GM18520 (cell line): ENCODE results near the gene TECR.
"Not testable (repeated sequence)": the region's sequence is repeated elsewhere in the genome, so short reads cannot be mapped to it uniquely, and the experiment has no call there.

Experiments used
- ATAC-seq: cut with Tn5 transposase; IDR thresholded peaks from one replicate; pipeline ENCODE4 v1.9.1; 2021; ENCODE audit not compliant: unreplicated experiment

Gene TECR, protein sequence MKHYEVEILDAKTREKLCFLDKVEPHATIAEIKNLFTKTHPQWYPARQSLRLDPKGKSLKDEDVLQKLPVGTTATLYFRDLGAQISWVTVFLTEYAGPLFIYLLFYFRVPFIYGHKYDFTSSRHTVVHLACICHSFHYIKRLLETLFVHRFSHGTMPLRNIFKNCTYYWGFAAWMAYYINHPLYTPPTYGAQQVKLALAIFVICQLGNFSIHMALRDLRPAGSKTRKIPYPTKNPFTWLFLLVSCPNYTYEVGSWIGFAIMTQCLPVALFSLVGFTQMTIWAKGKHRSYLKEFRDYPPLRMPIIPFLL

DNA sequence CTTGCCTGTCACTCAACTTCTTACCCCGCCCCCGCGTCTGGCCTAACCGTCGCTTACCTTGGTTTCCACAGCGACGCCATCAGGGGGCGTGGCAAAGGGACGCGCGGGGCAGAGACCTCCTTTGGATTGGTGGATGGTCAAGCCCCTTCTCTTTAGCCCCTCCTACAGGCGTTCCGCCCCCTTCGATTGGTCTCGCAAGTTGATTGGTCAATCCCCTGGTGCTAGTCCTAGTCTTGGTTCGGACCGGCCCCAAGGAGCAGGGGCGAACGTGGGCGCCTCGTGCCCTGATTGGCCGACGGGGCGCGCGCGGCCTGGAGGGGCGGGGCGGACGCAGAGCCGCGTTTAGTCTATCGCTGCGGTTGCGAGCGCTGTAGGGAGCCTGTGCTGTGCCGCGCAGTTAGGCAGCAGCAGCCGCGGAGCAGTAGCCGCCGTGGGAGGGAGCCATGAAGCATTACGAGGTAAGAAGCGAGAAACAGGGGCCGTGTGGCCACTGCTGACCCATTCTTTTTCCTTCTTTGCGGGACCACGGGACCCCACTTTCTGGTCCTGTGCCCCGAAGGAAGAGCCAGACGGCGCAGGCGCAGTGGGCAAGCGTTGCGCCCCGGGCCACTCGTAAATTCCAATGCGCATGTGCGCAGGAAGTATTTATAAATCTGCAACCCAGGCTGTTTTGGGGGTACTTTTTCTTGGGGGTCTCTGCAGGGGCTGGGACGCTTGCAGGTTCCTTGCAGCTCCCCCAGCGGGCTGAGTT is at the start of gene TECR:
Gene TECR, plus strand, starts transcription at position 341 of the 751 bp plus-strand sequence. Its CDS starts 103 bp downstream, at position 444.
- peak; percentile 97 for ATAC-seq

DNA sequence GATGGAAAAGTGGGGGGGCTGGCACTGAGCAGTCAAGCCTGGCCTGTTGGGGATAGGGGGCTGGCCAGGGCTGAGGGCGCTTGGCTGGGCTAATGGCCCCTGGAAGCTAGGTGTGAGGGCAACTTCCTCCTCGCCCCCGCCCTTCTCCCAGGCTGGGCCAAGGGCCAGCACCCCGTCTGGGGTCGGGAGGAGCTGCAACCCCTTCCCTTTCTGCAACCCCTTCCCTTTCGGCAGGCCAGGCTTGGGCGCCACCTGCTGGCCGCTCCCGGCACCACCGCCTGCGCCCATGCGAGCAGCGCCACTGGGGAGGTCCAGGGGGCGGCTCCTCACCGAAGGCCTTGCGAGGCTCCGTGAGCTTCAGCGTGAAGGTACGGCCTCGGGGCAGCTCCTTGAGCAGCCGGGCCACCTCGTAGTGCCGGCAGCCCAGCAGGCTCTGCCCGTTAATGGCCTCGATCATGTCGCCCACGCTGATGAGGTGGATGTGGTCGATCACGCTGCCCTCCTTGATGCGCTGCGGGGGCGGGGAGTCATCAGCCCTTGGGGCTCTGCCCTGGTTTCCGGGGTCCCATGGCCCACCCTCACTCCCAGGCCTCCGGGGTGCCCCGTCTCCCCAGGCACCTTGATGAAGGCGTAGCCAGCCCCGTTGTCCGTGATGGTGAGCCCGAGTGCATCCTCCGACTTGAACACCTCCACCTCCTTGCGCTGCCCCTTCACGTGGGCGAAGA is 49.3 kb upstream of the TECR start:
- ATAC-seq, result no peak

DNA sequence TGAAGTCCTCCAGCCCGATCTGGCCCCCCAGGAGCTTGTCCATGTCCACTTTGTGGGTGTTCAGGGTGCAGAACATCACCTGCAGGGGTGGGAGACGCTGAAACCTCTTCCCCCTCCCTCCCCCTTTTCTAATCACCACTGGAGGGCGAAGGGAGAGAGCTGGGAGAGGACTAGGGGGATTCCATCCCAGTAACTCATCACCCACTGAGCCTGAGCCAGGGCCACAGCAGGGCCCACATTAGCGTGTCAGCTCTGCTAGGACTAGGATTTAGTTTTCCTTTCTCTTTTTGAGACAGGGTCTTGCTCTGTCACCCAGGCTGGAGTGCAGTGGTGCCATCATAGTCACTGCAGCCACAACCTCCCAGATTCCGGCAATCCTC is 48.7 kb upstream of the TECR start:
- no peak for ATAC-seq

DNA sequence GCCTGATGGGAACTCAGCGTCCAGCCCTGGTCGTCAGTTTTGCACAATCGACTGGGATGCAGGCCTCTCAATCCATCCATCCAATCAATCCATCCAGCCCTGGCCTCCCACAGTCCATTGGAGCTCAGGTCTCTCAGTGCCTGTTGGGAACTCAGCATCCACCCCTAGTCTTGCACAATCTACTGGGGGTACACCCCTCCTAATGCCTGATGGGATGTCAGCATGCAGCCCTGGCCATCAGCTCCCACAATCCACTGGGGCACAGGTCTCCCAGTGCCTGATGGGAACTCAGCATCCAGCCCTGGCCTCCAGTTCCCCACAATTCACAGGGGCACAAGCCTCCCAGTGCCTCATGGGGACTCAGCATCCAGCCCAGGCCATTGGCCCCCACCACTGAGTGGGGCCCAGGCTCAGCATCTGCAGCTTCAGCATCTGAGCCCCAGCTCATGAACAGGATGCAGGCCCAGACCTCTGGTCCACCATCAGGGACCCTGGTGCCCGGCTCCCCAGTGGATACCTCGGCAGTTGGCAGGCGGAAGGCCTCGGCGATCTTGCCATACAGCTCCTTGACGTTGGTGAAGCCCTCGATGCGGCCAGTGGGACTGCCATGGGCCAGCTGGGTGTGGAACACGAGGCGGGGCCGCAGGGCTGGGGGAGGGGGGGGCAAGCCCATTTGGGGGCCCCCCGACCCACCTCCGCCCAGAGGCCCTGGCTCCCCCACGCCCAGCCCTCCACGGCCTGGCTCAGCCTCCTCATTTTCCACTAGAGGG is 47.0 kb upstream of the TECR start:
- ATAC-seq, result no peak

DNA sequence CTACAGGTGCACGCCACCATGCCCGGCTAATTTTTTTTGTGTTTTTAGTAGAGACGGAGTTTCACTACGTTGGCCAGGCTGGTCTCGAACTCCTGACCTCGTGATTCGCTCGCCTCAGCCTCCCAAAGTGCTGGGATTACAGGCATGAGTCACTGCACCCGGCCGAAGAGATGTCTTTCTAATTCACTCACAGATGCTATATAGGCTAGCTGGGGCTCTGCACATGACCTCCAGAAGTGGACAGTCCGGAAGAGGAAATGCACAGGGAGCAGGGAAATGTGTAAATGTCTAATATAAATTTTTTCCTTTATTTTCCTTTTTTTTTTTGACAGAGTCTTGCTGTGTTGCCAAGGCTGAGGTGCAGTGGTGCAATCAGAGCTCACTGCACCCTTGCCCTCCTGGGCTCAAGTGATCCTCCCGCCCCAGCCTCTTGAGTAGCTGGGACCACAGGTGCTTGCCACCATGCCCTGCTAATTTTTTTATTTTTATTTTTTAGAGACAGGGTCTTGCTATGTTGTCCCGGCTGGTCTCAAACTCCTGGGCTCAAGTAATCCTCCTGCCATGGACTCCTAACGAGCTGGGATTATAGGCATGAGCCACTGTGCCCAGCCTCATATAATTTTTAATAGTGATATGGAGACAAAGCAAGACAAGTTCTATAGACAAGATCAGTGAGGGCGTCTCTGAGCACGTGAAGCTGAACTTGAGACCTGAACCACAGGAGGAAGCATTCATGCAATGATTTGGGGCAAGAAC is 41.8 kb upstream of the TECR start:
- no peak for ATAC-seq

DNA sequence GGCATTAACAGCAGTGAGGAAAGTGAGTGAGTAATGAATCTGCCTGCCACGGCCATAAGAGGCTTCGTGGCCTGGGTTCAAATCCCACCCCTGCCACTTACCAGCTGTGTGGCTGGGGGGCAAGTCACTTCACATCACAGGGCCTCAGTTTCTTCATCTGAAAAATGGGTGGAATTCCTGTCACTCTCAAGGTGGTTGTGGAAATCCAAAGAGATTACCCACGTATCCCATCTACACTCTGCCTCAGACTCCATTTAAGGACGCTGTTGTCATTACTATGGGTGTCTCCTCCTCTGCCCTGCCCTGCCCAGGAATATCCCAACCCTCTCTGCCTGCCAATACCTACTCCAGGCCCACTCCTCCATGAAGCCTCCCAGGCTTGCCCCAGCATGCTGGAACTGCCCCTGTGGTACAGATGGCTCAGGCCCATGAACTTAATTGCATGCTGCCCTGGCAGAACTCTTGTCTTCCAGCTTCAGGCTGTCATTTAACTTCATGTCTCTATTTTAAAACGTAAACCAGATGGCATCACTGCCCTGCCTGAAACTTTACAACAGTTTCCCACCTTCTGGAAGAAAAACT is 36.5 kb upstream of the TECR start:
- ATAC-seq, result no peak

DNA sequence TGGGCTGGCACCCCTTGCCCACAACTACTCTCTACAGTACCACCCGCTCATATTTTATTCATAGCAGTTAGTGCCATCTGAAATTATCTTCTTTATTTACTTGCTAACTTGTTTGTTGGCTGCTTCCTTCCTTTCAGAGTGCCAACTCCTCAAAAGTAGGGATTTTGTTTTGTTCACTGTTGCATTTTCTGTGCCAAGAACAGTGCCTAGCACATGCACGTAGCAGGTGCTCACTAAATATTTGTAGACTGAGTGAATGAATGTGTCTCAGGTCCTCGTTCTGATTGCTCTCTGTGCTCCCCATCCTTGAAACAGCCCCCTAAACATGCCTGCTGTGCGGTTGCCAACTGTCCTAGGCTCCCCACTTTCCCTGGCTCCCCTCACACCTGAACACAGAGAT is 35.0 kb upstream of the TECR start:
- no peak for ATAC-seq

DNA sequence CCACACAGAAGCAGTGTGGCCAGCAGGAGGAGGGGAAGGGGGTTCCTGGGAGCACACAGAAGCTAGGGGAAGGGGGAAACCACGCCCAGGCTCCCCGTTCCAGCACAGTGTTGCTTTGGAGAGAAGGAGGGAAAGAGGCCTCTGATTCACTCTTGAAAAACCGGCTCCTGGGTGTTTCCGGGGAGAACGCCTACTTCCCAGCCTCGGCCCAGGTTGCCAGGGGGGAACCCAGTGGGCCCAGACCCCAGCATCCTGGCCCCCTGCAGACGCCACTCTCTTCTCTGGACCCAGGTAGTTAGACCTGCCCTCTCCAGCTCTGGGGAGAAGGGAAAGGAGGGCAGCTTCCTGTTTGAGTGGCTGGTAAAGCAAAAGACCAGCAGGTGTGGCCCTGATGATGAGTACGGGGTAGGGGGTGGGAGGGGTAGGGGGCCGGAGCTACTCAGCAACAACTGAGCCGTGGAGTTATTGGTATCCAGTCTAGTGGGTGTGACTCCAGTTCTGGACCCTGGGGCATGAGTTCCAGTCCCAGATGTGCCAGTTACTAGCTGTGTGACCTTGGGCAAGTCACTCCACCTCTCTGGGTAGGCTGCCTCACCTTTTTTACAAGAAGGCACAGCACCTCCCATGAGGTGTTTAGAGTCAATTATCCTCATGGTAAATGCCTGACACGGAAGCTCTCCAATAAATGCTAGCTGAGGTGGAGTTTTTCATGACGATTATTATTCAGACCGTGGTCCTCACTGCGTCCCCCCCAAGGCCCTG is 34.3 kb upstream of the TECR start:
- ATAC-seq, result no peak

DNA sequence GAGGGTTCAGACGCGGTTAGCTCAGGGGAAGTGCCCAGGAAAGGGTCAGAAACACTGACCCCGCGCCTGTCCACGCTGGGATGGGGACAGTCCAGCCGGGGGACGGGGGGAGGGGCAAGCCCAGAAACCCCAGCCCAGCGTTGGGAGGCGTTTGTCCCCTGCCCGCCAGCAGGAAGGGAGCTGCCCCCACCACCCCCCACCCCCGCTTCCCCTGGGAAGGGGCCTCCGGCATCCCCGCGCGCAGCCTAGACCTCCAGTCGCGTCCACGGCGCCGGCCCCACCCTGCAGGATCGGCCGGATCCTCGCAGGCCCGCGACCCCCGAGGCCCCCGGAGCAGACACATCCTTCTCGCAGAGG is 33.7 kb upstream of the TECR start:
- no peak for ATAC-seq

DNA sequence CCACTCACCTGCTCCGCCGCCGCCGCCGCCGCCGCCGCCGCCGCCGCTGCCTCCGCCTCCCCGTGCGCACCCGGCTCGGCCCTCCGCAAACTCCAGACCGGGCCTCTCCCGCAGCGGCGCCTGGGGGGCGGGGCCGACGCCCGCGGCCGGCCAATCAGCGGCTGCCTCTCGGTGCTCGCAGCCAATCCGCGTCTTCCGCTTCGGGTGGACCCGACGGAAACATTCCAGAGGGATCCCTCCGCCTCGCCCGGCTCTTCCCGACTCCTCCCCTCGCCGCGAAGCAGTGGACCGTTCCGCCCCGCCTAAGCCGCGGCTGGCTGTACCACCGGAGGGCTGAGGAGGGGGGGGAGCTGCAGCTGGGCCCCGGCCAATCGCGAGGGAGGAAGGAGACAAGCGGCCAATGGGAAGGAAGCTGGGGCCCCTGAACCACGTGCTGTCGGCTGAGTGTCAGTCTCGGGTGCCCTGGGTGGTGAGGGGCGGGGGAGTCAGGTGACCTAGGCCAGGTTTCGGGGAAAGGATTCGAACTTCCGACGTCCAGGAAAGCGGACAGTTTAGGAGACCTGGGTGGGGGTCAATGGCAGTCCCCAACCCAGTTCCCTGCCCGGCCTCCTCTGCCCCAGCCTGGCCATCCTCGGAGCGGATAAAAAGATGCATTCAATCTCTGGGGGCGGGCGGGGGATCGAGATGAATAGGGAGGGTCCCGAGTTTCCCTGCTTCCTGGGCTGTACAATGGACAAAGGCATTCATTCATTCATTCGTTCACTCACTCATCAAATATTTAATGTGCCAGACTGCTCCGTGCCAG is 33.2 kb upstream of the TECR start, which contains the start of gene GIPC1:
Gene GIPC1, minus strand, starts transcription at position 99 of the 805 bp plus-strand sequence. CDS start 13,151 bp downstream, outside the sequence.
- ATAC-seq, result peak; percentile 71

DNA sequence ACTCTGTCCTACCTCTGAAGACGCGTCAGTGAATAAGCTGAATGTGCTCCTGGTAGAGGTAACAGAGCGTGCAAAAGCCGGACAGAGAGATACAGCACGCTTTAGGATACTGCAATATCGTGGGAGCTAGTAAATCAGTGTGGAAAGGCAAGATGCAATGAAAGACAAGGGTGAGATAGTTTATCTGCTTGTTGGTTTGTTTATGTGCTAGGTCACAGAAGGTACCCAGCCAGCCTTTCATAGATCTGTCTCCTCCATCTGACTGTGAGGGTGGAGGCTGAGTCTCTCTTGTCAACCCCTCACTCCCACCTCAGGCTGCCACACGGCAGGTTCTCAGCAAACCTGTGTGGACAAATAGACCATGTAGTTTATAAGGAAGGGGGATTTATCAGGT is 32.6 kb upstream of the TECR start:
- no peak for ATAC-seq

DNA sequence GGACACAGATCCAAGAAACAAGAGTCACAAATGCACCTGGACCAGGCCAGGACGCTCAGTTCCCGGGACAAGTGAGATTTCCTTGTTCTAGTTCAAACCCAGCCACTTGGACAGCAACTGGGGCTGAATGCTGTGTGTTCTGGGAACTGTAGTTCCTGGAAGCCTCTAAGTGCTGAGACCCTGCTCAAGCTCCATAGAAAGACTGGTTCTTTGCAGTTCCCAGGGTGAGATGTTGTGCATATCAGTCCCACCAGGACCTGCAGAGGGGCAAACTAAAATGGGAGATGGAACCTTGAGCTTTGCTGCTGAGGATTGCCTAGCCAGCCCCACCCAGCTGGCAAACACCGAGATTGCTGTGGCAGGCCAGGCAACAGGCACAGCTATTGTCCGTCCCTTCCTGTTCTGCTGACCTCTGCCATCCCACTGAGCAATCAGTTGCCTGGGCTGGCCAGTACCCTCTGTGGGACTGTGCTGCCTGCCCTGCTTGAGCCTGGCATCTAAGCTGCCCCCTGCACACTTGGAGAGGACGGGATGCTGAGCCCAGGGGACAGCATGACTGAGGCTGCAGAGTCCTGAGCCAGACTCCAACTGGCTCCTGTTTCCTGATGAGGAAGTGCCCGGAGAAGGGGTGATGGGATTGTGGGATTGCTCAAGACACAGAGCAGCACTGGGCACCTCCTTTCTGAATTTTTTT is 32.0 kb upstream of the TECR start:
- no peak for ATAC-seq

DNA sequence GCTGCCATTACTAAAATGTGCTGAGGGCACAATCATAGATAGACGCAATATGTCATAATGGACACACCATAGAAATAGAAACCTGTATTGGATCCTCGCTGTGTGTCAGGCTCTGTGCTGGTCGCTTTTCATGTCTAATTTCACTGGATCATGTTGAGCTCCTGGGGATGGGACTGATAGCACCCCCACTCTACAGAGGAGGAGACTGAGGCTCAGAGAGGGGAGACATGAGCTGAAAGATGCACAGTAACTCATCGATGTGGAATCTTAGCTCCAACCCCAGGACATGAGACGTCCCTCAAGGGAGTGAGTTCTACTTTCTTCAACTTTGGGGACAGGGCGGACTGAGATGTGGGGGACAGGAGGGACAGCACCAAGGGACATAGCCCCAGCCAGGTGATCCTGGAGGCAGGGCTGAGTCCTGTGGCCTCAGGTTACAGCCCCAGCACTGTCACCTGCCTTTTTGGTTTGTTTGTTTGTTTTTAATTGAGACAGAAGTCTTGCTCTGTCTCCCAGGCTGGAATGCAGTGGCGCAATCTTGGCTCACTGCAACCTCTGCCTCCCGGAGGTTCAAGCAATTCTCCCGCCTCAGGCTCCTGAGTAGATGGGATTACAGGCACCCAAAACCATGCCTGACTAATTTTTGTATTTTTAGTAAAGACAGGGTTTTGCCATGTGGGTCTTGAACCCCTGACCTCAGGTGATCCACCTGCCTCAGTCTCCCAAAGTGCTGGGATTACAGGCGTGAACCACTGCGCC is 26.9 kb upstream of the TECR start:
- no peak for ATAC-seq

DNA sequence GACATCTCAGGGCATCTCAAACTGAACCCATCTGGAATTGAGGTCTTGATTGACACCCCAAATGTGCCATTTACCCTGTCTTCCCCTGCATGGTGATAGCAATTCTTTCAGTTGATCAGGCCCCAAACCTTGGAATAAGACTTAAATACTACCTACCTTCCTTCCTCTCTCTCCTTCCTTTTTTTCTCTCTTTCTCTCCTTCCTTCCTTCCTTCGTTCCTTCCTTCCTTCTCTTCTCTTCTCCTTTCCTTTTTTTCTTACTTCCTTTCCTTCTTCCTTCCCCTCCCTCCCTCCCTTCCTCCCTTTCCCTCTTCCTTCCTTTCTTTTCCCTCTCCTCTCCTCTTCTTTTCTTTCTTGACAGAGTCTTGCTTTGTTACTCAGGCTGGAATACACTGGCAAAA is 26.1 kb upstream of the TECR start:
- ATAC-seq, result no peak

DNA sequence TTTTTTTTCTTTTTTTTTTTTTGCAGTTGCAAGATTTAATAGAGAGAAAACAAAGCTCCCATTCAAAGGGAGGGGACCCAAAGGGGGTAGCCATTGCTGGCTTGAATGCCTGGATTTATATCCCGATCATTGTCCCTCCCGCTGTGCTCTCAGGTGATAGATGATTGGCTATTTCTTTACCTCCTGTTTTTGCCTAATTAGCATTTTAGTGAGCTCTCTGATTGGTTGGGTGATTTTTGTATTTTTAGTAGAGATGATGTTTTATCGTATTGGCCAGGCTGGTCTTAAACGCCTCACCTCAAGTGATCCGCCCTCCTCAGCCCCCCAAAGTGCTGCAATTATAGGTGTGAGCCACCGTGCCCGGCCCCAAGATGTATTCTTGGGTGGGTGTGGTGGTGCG is 24.8 kb upstream of the TECR start:
- not testable (repeated sequence) for ATAC-seq

DNA sequence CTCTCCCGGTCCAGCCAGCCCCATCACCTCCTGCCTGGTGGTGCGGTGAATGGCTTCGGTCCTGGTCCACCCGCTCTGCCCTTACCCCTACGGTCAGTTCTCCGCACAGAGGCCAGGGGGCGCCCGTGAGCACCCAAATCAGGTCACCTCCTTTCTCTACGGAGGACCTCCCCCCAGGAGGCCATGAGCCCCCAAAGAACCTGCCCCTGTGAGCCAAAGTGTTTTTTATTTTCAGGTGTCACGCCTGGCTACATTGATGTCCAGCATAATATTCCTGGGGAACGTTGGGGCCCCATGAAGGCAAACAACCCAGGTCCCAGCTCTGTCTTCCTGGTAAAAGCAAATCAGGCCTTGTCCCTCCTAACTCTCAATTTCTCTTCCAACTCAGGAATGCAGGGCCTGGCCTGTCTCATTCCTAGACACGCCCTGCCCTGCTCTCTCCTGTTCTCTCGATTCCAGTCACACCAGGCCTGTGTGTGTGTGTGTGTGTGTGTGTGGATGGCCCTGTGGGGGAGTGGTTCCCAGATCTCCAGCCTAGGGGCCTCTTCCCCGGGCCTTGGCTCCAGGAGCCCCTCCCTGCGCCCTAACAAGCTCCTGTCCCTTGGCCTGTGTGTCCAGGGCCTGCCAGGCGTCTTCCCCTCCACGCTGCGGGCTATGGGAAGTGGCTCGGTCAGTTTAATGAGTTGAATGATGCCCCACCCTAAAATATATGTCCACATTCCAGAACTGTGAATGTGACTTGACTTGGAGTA is 23.7 kb upstream of the TECR start:
- ATAC-seq, result no peak
